ENCODE measurements around the gene CCN6.

GRCh38 chr6:112015725-112016124, 38.2 kb upstream of the CCN6 start:
- TF ChIP-seq POLR2AphosphoS5 (IDR thresholded peaks at IDR 0.05) (no peak), CTCF (IDR thresholded peaks at IDR 0.05 in 8 of 11, conservative IDR thresholded peaks at IDR 0.05 in 3 of 11) (no peak)

All from spleen (tissue), 7 donors.